ENCODE measurements around the gene UGT1A5. TPM values are rescaled to one million over a fixed set of nuclear protein-coding genes. Genes with fewer than 3 reads are reported as not detected.

The UGT1A5 gene
- total and polyA plus RNA-seq, 2 of the 13 experiments (the other 11 are each of a cell fraction or from before 2014, with no cell fraction given), result not detected

DNA sequence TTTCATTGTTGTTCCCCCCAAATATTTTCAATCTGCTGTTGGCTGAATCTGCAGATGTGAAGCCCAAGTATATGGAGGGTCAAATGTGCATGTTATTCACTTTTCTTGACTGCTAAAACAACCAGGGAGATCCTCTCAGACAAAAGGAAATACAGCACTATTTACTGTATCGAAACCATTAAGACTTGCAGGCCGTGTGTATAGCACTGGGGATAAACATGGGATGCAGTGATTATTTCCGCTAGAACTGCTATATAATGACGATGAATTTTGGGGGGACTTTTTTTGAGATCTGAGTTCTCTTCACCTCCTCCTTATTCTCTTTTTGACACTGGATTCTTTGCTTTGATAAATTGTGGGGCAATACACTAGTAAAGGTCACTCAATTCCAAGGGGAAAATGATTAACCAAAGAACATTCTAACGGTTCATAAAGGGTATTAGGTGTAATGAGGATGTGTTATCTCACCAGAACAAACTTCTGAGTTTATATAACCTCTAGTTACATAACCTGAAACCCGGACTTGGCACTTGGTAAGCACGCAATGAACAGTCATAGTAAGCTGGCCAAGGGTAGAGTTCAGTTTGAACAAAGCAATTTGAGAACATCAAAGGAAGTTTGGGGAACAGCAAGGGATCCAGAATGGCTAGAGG is 43.8 kb downstream of the UGT1A5 start (continued):
- TF ChIP-seq ZSCAN22 (CRISPR knock-in tag; IDR thresholded peaks at IDR 0.05) (no peak), ZNF550 (CRISPR knock-in tag; IDR thresholded peaks at IDR 0.05; ENCODE audit: borderline replicate concordance) (no peak), SKI (IDR thresholded peaks at IDR 0.05; ENCODE audit: partially characterized antibody) (peak; percentile 94), XBP1 (CRISPR knock-in tag; IDR thresholded peaks at IDR 0.05) (no peak), CENPT (CRISPR knock-in tag; IDR thresholded peaks at IDR 0.05; ENCODE audit: low read depth) (no peak), ISL2 (CRISPR knock-in tag; IDR thresholded peaks at IDR 0.05) (peak; percentile 93), CCAR2 (optimal IDR thresholded peaks at IDR 0.05; ENCODE audit: low read depth, low read length) (peak; percentile 54), ZNF557 (CRISPR knock-in tag; IDR thresholded peaks at IDR 0.05) (0 out of 2 replicates have a peak, but pooled peaks have one; percentile 47), ZNF260 (CRISPR knock-in tag; IDR thresholded peaks at IDR 0.05; ENCODE audit: borderline replicate concordance, low read depth) (no peak), RBM22 (optimal IDR thresholded peaks at IDR 0.05; ENCODE audit: low read length) (no peak), CENPX (CRISPR knock-in tag; IDR thresholded peaks at IDR 0.05) (no peak), JUNB (CRISPR knock-in tag; IDR thresholded peaks at IDR 0.05; ENCODE audit: borderline replicate concordance) (peak; percentile 90), ZSCAN12 (CRISPR knock-in tag; IDR thresholded peaks at IDR 0.05) (no peak), RORA (CRISPR knock-in tag; IDR thresholded peaks at IDR 0.05) (no peak), ZNF501 (CRISPR knock-in tag; IDR thresholded peaks at IDR 0.05) (no peak), TMF1 (CRISPR knock-in tag; IDR thresholded peaks at IDR 0.05; ENCODE audit: low read depth) (0 out of 2 replicates have a peak, but pooled peaks have one; percentile 37), NFKB2 (CRISPR knock-in tag; IDR thresholded peaks at IDR 0.05; ENCODE audit: borderline replicate concordance) (no peak), CBX1 (IDR thresholded peaks at IDR 0.05; ENCODE audit: low read depth) (no peak), STAG1 (CRISPR knock-in tag; IDR thresholded peaks at IDR 0.05) (no peak), POLR2AphosphoS5 (IDR thresholded peaks at IDR 0.05; ENCODE audit: low read depth, low read length) (no peak)
- TF ChIP-seq, protein P1, sequence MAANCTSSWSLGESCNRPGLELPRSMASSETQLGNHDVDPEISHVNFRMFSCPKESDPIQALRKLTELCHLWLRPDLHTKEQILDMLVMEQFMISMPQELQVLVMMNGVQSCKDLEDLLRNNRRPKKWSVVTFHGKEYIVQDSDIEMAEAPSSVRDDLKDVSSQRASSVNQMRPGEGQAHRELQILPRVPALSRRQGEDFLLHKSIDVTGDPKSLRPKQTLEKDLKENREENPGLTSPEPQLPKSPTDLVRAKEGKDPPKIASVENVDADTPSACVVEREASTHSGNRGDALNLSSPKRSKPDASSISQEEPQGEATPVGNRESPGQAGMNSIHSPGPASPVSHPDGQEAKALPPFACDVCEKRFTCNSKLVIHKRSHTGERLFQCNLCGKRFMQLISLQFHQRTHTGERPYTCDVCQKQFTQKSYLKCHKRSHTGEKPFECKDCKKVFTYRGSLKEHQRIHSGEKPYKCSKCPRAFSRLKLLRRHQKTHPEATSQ (CRISPR knock-in tag; IDR thresholded peaks at IDR 0.05; ENCODE audit: borderline replicate concordance), result peak; percentile 59; the same call in 1 of the 2 replicates
- TF ChIP-seq, protein P2, sequence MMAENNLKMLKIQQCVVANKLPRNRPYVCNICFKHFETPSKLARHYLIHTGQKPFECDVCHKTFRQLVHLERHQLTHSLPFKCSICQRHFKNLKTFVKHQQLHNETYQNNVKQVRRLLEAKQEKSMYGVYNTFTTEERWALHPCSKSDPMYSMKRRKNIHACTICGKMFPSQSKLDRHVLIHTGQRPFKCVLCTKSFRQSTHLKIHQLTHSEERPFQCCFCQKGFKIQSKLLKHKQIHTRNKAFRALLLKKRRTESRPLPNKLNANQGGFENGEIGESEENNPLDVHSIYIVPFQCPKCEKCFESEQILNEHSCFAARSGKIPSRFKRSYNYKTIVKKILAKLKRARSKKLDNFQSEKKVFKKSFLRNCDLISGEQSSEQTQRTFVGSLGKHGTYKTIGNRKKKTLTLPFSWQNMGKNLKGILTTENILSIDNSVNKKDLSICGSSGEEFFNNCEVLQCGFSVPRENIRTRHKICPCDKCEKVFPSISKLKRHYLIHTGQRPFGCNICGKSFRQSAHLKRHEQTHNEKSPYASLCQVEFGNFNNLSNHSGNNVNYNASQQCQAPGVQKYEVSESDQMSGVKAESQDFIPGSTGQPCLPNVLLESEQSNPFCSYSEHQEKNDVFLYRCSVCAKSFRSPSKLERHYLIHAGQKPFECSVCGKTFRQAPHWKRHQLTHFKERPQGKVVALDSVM (CRISPR knock-in tag; IDR thresholded peaks at IDR 0.05), result no peak
- TF ChIP-seq, protein P3, sequence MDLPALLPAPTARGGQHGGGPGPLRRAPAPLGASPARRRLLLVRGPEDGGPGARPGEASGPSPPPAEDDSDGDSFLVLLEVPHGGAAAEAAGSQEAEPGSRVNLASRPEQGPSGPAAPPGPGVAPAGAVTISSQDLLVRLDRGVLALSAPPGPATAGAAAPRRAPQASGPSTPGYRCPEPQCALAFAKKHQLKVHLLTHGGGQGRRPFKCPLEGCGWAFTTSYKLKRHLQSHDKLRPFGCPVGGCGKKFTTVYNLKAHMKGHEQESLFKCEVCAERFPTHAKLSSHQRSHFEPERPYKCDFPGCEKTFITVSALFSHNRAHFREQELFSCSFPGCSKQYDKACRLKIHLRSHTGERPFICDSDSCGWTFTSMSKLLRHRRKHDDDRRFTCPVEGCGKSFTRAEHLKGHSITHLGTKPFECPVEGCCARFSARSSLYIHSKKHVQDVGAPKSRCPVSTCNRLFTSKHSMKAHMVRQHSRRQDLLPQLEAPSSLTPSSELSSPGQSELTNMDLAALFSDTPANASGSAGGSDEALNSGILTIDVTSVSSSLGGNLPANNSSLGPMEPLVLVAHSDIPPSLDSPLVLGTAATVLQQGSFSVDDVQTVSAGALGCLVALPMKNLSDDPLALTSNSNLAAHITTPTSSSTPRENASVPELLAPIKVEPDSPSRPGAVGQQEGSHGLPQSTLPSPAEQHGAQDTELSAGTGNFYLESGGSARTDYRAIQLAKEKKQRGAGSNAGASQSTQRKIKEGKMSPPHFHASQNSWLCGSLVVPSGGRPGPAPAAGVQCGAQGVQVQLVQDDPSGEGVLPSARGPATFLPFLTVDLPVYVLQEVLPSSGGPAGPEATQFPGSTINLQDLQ (CRISPR knock-in tag; IDR thresholded peaks at IDR 0.05), result no peak
- TF ChIP-seq, protein P4, sequence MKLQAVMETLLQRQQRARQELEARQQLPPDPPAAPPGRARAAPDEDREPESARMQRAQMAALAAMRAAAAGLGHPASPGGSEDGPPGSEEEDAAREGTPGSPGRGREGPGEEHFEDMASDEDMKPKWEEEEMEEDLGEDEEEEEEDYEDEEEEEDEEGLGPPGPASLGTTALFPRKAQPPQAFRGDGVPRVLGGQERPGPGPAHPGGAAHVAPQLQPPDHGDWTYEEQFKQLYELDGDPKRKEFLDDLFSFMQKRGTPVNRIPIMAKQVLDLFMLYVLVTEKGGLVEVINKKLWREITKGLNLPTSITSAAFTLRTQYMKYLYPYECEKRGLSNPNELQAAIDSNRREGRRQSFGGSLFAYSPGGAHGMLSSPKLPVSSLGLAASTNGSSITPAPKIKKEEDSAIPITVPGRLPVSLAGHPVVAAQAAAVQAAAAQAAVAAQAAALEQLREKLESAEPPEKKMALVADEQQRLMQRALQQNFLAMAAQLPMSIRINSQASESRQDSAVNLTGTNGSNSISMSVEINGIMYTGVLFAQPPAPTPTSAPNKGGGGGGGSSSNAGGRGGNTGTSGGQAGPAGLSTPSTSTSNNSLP (IDR thresholded peaks at IDR 0.05; ENCODE audit: low read depth, low read length), result peak; percentile 97

Data from HepG2 (cell line).